Body of pancreas (tissue), 4 donors: ENCODE data around the gene MMP24. TPM values are rescaled to one million over a fixed set of nuclear protein-coding genes. Genes with fewer than 3 reads are reported as not detected.

ENCODE experiments used
- ATAC-seq: fragments of 150-250 bp; one replicate; pipeline ENCODE4 v1.9.1; 2016
- DNase-seq, 4 donors: peaks; one replicate each; pipeline ENCODE4 v3.0.0-alpha.2; 2019
- H3K27ac ChIP-seq, 4 donors: fragments of 200-600 bp; sonication (generic); 1 replicate in 3 of 4; 2 replicates in 1 of 4; pipeline versions ENCODE4 v1.5.1 to v1.6.1; 2016 to 2019; ENCODE audit warnings: mild to moderate bottlenecking in 1 of 4, mixed read lengths in 1 of 4, moderate library complexity in 1 of 4
- H3K27me3 ChIP-seq, 2 donors: fragments of 200-600 bp; sonication (generic); one replicate each; pipeline ENCODE4 v1.6.0; 2016; ENCODE audit warnings: mild to moderate bottlenecking in 1 of 2
- H3K36me3 ChIP-seq, 2 donors: fragments of 200-600 bp; sonication (generic); replicated peaks in 1 of 2; 2 replicates each; pipeline ENCODE4 v1.5.1; 2016; ENCODE audit warnings: low read depth in 2 of 2; ENCODE audit not compliant: insufficient read depth in 1 of 2
- H3K4me1 ChIP-seq: fragments of 200-600 bp; sonication (generic); one replicate; pipeline ENCODE4 v1.6.0; 2016
- H3K4me3 ChIP-seq, 2 donors: fragments of 200-600 bp; sonication (generic); 1 replicate in 1 of 2; 2 replicates in 1 of 2; pipeline ENCODE4 v1.5.1; 2016 to 2019
- H3K9me3 ChIP-seq, 3 donors: fragments of 200-600 bp; sonication (generic); 1 replicate in 2 of 3; 2 replicates in 1 of 3; pipeline ENCODE4 v1.5.1; 2016
- CTCF ChIP-seq, 7 experiments: fragments of 450-650 bp in 4 of 7; fragments of 200-600 bp in 3 of 7; sonication (generic) in 3 of 7; IDR thresholded peaks; one replicate each; pipeline ENCODE4 v1.5.1; 2016 to 2019; ENCODE audit warnings: antibody characterized with exemption in 7 of 7
- POLR2A ChIP-seq, 3 donors: fragments of 450-650 bp; IDR thresholded peaks; one replicate each; pipeline ENCODE4 v1.6.1; 2016; ENCODE audit warnings: antibody characterized with exemption in 3 of 3, mild to moderate bottlenecking in 2 of 3
- WGBS, 2 donors: methylation state at CpG; one replicate each; pipeline ENCODE4 v1.1.5; 2017; 5-methylcytosine and 5-hydroxymethylcytosine counted together
- intact Hi-C: fragments of 100-400 bp; cut with DNase I; formaldehyde crosslinking; loops from one replicate; pipeline ENCODE4 v1.15.1; 2023
- total RNA-seq, 2 donors: library from RNA; depleted of rRNA; stranded (reverse); fragments of >200 nt; gene quantifications; one replicate each; pipeline ENCODE4 v1.1.0, GENCODE V29; 2016

MMP24 gene
- total RNA-seq, 2 donors from 2014 or later = 3.0 to 9.3 TPM

- ATAC-seq (no peak), DNase-seq (no peak)
- WGBS, 2 donors = 44 to 50% methylated on average over 4 to 7 of the region's 7 CpGs
- H3K27ac ChIP-seq = no peak overlapping the region
- H3K27me3 ChIP-seq = peaks cover 0 to 1% of the 10 kb centered on the region in 2 donors
- H3K36me3 ChIP-seq = no peaks in the 10 kb centered on the region
- H3K4me3 ChIP-seq = no peak overlapping the region
- H3K4me1 ChIP-seq = peaks cover under 1% of the 10 kb centered on the region
- intact Hi-C loops = loop anchor here (10.0 kb wide), 1 partner anchor 144 kb away; the partner anchor contains the start of gene GDF5
- TF ChIP-seq CTCF (IDR thresholded peaks at IDR 0.05) (no peak), POLR2A (IDR thresholded peaks at IDR 0.05) (no peak)
- no peaks in the 10 kb centered on the region for H3K9me3 ChIP-seq
Measured at GRCh38 chr20:35290186-35290886, 63.8 kb downstream of the MMP24 start.

GRCh38 chr20:35290887-35291417 is 64.5 kb downstream of the MMP24 start:
- ATAC-seq (no peak), DNase-seq (no peak)
- intact Hi-C loops = loop anchor here (10.0 kb wide), 1 partner anchor 144 kb away; the partner anchor contains the start of gene GDF5
- H3K27me3 ChIP-seq = peaks cover 0 to 3% of the 10 kb centered on the region in 2 donors
- H3K4me3 ChIP-seq = no peak overlapping the region
- no peaks in the 10 kb centered on the region for H3K9me3 ChIP-seq
- 82 to 88% methylated on average over 6 to 7 of the region's 7 CpGs for WGBS, 2 donors
- no peak overlapping the region for H3K27ac ChIP-seq
- no peaks in the 10 kb centered on the region for H3K4me1 ChIP-seq
- TF ChIP-seq POLR2A (IDR thresholded peaks at IDR 0.05) = no peak
- H3K36me3 ChIP-seq = no peaks in the 10 kb centered on the region

- no peak for DNase-seq
- Histone ChIP-seq H3K4me3 (no peak within 1 kb of the TSS), H3K9me3 (no peaks in the 10 kb centered on the region), H3K27ac (no peak within 1 kb of the TSS), H3K4me1 (no peaks in the 10 kb centered on the region), H3K36me3 (no peaks in the 10 kb centered on the region), H3K27me3 (peaks cover 0 to 3% of the 10 kb centered on the region in 2 donors)
- 74 to 79% methylated on average over 11 to 26 of the region's 40 CpGs for WGBS, 2 donors
- no peak for TF ChIP-seq POLR2A (IDR thresholded peaks at IDR 0.05)
- TF ChIP-seq CTCF (IDR thresholded peaks at IDR 0.05) = no peak
- no peak for ATAC-seq
- intact Hi-C loops = loop anchor here (10.0 kb wide), 1 partner anchor 143 kb away; the partner anchor contains the start of gene GDF5
Measured at GRCh38 chr20:35291654-35292503, 65.4 kb downstream of the MMP24 start, which contains the start of gene FAM83C. FAM83C (minus strand) TSS chr20:35292425; CDS start chr20:35292304, 121 bp downstream.

GRCh38 chr20:35292504-35293285 is 66.2 kb downstream of the MMP24 start:
- Histone ChIP-seq H3K27me3 (peaks cover 0 to 3% of the 10 kb centered on the region in 2 donors), H3K4me1 (no peaks in the 10 kb centered on the region), H3K9me3 (no peaks in the 10 kb centered on the region), H3K4me3 (no peak overlapping the region), H3K27ac (no peak overlapping the region), H3K36me3 (no peaks in the 10 kb centered on the region)
- ATAC-seq = no peak
- 57 to 62% methylated on average over 22 to 23 of the region's 23 CpGs for WGBS, 2 donors
- intact Hi-C loops = loop anchor here (10.0 kb wide), 1 partner anchor 142 kb away; the partner anchor contains the start of gene GDF5
- TF ChIP-seq CTCF (IDR thresholded peaks at IDR 0.05) = no peak
- no peak for TF ChIP-seq POLR2A (IDR thresholded peaks at IDR 0.05)
- DNase-seq = no peak
